Endothelial cell of umbilical vein (primary cell): ENCODE measurements around the gene DDX43. TPM values are rescaled to one million over a fixed set of nuclear protein-coding genes. Genes with fewer than 3 reads are reported as not detected.

Source experiments
- BruUV-seq: library from RNA; stranded (reverse); fragments of 400-500 nt; replicated peaks from 2 replicates; lab custom pipeline; 2021; lab: Mats Ljungman, UMichigan
- CTCF ChIA-PET: fragments of 300-600, 350-600 bp; sonication (Branson Sonifier 250); formaldehyde crosslinking; loops from one replicate; lab custom pipeline; 2021; ENCODE audit warnings: antibody characterized with exemption, inconsistent platforms; lab: Charles Lee
- POLR2A ChIA-PET: fragments of 300-600, 350-600 bp; sonication (Branson Sonifier 250); formaldehyde crosslinking; loops from one replicate; lab custom pipeline; 2021; ENCODE audit warnings: antibody characterized with exemption, inconsistent platforms; lab: Charles Lee
- DNase-seq: peaks from one replicate; pipeline ENCODE4 v3.0.0-alpha.2; 2011; ENCODE audit warnings: low read depth, low spot score
- FAIRE-seq: peaks from 2 replicates; lab custom pipeline; 2011; peaks lifted over from hg19 to GRCh38; lab: Jason Lieb, UNC
- H2AFZ ChIP-seq: 2 replicates; pipeline ENCODE4 v1.6.0; 2012; ENCODE audit warnings: low read depth, low read length, control low read depth, inconsistent platforms
- H3K27ac ChIP-seq: 2 replicates; pipeline ENCODE4 v1.5.1; 2011; ENCODE audit warnings: low read depth, mild to moderate bottlenecking, control low read depth, low read length, moderate library complexity; ENCODE audit not compliant: insufficient read depth
- H3K27me3 ChIP-seq, 2 experiments: 2 replicates each; pipeline versions ENCODE4 v1.6.0 to v1.6.1; 2011; ENCODE audit warnings: low read length in 2 of 2, mixed read lengths in 1 of 2; ENCODE audit not compliant: control insufficient read depth in 2 of 2, insufficient read depth in 2 of 2
- H3K36me3 ChIP-seq, 2 experiments: 2 replicates in 1 of 2; 3 replicates in 1 of 2; pipeline ENCODE4 v1.5.1; 2011; ENCODE audit warnings: low read length in 2 of 2, mild to moderate bottlenecking in 1 of 2, moderate library complexity in 1 of 2; ENCODE audit not compliant: control insufficient read depth in 2 of 2, insufficient read depth in 2 of 2; ENCODE audit errors: extremely low read depth in 1 of 2
- H3K4me1 ChIP-seq: 3 replicates; pipeline ENCODE4 v1.5.1; 2011; ENCODE audit warnings: mild to moderate bottlenecking, low read length; ENCODE audit not compliant: control insufficient read depth, insufficient read depth; ENCODE audit errors: extremely low read depth
- H3K4me2 ChIP-seq: 2 replicates; pipeline ENCODE4 v1.6.1; 2011; ENCODE audit warnings: low read length, control low read depth, mixed read lengths; ENCODE audit not compliant: insufficient read depth
- H3K4me3 ChIP-seq, 3 experiments: fragments of 200-600 bp in 1 of 3; sonication (generic), shearing (Covaris generic) in 1 of 3; replicated peaks in 1 of 3; 2 replicates each; pipeline ENCODE4 v1.5.1; 2011 to 2016; ENCODE audit warnings: control low read depth in 3 of 3, low read length in 3 of 3, mild to moderate bottlenecking in 2 of 3, inconsistent platforms in 1 of 3, low read depth in 1 of 3, moderate library complexity in 1 of 3; ENCODE audit not compliant: insufficient read depth in 1 of 3
- H3K79me2 ChIP-seq: 2 replicates; pipeline ENCODE4 v1.6.0; 2012; ENCODE audit warnings: low read length, inconsistent platforms; ENCODE audit not compliant: control insufficient read depth, insufficient read depth
- H3K9ac ChIP-seq: replicated peaks from 2 replicates; pipeline ENCODE3; 2011; ENCODE audit warnings: low read length, control low read depth; ENCODE audit not compliant: insufficient read depth; ENCODE audit errors: extremely low read depth
- H3K9me1 ChIP-seq: replicated peaks from 3 replicates; pipeline ENCODE4 v1.6.0; 2011; ENCODE audit warnings: mild to moderate bottlenecking, low read length; ENCODE audit not compliant: control insufficient read depth, insufficient read depth; ENCODE audit errors: extremely low read depth
- H3K9me3 ChIP-seq: replicated peaks from 2 replicates; pipeline ENCODE4 v1.5.1; 2012; ENCODE audit warnings: low read length, inconsistent platforms; ENCODE audit not compliant: control insufficient read depth, insufficient read depth
- H4K20me1 ChIP-seq: replicated peaks from 2 replicates; pipeline ENCODE3; 2011; ENCODE audit warnings: mild to moderate bottlenecking, low read length; ENCODE audit not compliant: control insufficient read depth, insufficient read depth; ENCODE audit errors: extremely low read depth
- EZH2 ChIP-seq: IDR thresholded peaks from 2 replicates; pipeline ENCODE4 v1.6.1; 2012; ENCODE audit warnings: borderline replicate concordance, low read depth, mild to moderate bottlenecking, moderate library complexity, low read length, inconsistent platforms; ENCODE audit not compliant: severe bottlenecking
- FOS ChIP-seq: IDR thresholded peaks from 2 replicates; pipeline ENCODE4 v1.6.1; 2011; ENCODE audit warnings: mild to moderate bottlenecking, low read length, moderate library complexity, borderline replicate concordance; ENCODE audit not compliant: insufficient read depth
- GATA2 ChIP-seq: IDR thresholded peaks from 2 replicates; pipeline ENCODE4 v1.7.0; 2011; ENCODE audit warnings: low read depth, mild to moderate bottlenecking, moderate library complexity, mixed read lengths, low read length; ENCODE audit not compliant: insufficient read length, insufficient read depth
- JUN ChIP-seq: IDR thresholded peaks from 2 replicates; pipeline ENCODE4 v1.6.1; 2011; ENCODE audit warnings: borderline replicate concordance, low read depth; ENCODE audit not compliant: insufficient read length, insufficient read depth
- MAX ChIP-seq: IDR thresholded peaks from 2 replicates; pipeline ENCODE4 v1.6.1; 2011; ENCODE audit not compliant: insufficient read depth, insufficient read length
- MYC ChIP-seq: IDR thresholded peaks from one replicate; pipeline ENCODE4 v1.6.1; 2011; ENCODE audit warnings: mild to moderate bottlenecking, low read depth, low read length
- POLR2A ChIP-seq: IDR thresholded peaks from 2 replicates; pipeline ENCODE4 v1.6.1; 2012; ENCODE audit warnings: low read depth, mild to moderate bottlenecking, control low read depth, low read length
- POLR2AphosphoS5 ChIP-seq: IDR thresholded peaks from 2 replicates; pipeline ENCODE4 v1.6.1; 2012; ENCODE audit warnings: low read depth, mild to moderate bottlenecking, control low read depth, low read length, moderate library complexity; ENCODE audit not compliant: insufficient read depth
- dilution Hi-C: fragments of 300-500 bp; cut with MboI; formaldehyde crosslinking; loops from one replicate; pipeline ENCODE4 v1.15.0; 2019; ENCODE audit warnings: low sequenced_read_pairs; ENCODE audit not compliant: extremely low pct_ligation_motif_present
- intact Hi-C: fragments of 100-400 bp; cut with micrococcal nuclease; formaldehyde crosslinking; loops from one replicate; pipeline ENCODE4 v1.10.0; 2022
- polyA plus RNA-seq, 4 experiments: library from polyadenylated mRNA; depleted of rRNA in 3 of 4; stranded (reverse) in 3 of 4; unstranded in 1 of 4; fragments of >200 nt; gene quantifications; 2 replicates each; pipeline versions ENCODE4 v1.2.1 to v1.2.3, GENCODE V29; 2011 to 2012; ENCODE audit warnings: missing spikeins in 1 of 4
- total RNA-seq: library from RNA; stranded (reverse); gene quantifications from 2 replicates; pipeline ENCODE4 v1.2.3, GENCODE V29; 2021
- TF ChIP-seq, protein P1 (sequence below), 2 donors: IDR thresholded peaks; 1 replicate in 1 of 2; 2 replicates in 1 of 2; pipeline ENCODE4 v1.5.1; 2011; ENCODE audit warnings: low read length in 2 of 2, mild to moderate bottlenecking in 2 of 2, moderate library complexity in 2 of 2, control low read depth in 1 of 2, inconsistent platforms in 1 of 2, low read depth in 1 of 2; ENCODE audit not compliant: insufficient read depth in 1 of 2; ENCODE audit errors: extremely low read depth in 1 of 2

DDX43 gene
- total and polyA plus RNA-seq, 2 donors (not counting 3 experiments of a cell fraction or from before 2014, with no cell fraction given), result 0.95 to 1.2 TPM

DNA sequence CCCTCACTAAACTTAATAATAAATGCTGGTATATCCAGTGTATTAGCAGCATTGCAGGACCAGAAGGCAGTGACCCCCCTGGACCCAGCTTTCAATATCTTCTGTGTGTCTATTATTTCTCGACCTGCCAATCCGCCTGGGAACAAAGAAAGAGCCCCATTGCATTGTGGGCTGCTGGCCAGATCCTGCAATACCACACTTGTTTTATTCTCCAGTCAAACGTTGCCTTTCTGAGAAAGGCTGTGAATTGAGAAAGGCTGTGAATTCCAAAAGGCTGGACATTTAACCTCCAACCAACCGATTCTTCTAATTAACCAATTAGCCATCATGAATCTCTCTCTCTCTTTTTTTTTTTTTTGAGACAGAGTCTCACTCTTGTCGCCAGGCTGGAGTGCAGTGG is 65.4 kb downstream of the DDX43 start:
- no TSS peak for BruUV-seq
- Histone ChIP-seq H3K27ac (no peak overlapping the region), H3K9me1 (no peaks in the 10 kb centered on the region), H3K4me2 (no peak overlapping the region), H3K36me3 (no peaks in the 10 kb centered on the region), H3K4me3 (no peak overlapping the region), H3K4me1 (peaks cover 6% of the 10 kb centered on the region), H2AFZ (no peak overlapping the region), H3K9me3 (no peaks in the 10 kb centered on the region), H3K27me3 (no peaks in the 10 kb centered on the region), H4K20me1 (no peaks in the 10 kb centered on the region), H3K9ac (no peak overlapping the region), H3K79me2 (peaks cover 23% of the 10 kb centered on the region)
- FAIRE-seq (no peak), DNase-seq (no peak)
- CTCF ChIA-PET, result no interaction called here
- no peak for TF ChIP-seq POLR2A
- no peak for TF ChIP-seq JUN
- no peak for TF ChIP-seq MYC
- no peak for TF ChIP-seq GATA2
- no peak for TF ChIP-seq FOS
- POLR2A ChIA-PET, result interaction anchor here (1.9 kb wide), 1 partner anchor 9 kb away, joined by 7 read pairs; no protein-coding TSS in a partner anchor
- intact Hi-C loops (loop anchor here (5.0 kb wide), 1 partner anchor 122 kb away; no protein-coding TSS in a partner anchor), dilution Hi-C loops (no loop called here)

DNA sequence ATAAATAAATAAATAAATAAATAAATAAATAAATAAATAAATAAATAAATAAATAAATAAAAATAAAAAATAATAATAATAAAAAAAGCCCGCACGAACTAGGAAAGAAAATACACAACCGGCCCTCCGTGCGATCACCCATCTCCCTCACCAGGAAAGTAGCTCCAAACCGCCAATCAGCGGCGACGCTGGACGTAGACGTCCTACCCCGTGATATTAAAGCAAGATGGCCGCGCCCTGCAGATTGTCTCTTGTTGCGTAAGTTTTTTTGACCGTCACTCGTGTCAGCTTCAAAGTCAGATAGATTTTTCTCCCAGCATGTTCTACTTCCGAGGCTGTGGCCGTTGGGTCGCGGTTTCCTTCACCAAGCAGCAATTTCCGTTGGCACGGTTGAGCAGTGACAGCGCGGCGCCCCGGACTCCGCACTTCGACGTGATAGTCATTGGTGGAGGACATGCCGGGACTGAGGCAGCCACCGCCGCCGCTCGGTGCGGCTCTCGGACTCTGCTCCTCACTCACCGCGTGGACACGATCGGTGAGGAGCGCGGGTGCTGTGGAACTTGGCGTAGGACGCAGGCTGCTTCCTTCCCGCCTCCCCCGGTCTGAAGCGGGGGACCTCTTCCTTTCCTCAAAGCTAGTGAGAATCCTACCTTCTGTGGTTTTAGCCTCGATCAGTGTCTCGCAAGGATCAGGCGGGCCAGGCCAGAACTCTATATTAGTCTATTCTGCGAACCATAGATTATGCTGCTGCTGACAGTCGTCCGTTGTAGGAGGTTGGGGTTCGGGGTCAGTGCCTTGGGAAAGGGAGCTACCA is 67.1 kb downstream of the DDX43 start, which contains the start of gene MTO1:
TSS of gene MTO1 (plus strand) at position 201 of the 814 bp plus-strand sequence. CDS start at position 319, 118 bp downstream.
- peaks cover 0 to 6% of the 10 kb centered on the region in 2 experiments for H3K36me3 ChIP-seq
- POLR2A ChIA-PET, result interaction anchor here (0.6 to 1.9 kb wide), 4 partner anchors 11 to 192 kb away, joined by 3 to 7 read pairs (median 4); partner anchors contain the start of genes EEF1A1 and SLC17A5
- H3K9me3 ChIP-seq, result no peaks in the 10 kb centered on the region
- TSS peak; percentile 79 for BruUV-seq
- peak within 1 kb of the TSS; percentile 71 for H3K27ac ChIP-seq
- H3K4me3 ChIP-seq, result peak within 1 kb of the TSS; percentile 80 to 92 (median 81)
- FAIRE-seq (peak; percentile 97), DNase-seq (peak; percentile 90)
- H2AFZ ChIP-seq, result peak within 1 kb of the TSS; percentile 92
- H3K4me2 ChIP-seq, result peak within 1 kb of the TSS; percentile 86
- peak within 1 kb of the TSS; percentile 91 for H3K9ac ChIP-seq
- dilution Hi-C loops (no loop called here), intact Hi-C loops (loop anchor here (1.0 to 5.0 kb wide), 2 partner anchors 9 to 121 kb away; partner anchors contain the start of gene CGAS)
- peaks cover 6% of the 10 kb centered on the region for H3K4me1 ChIP-seq
- H4K20me1 ChIP-seq, result no peaks in the 10 kb centered on the region
- H3K79me2 ChIP-seq, result peaks cover 23% of the 10 kb centered on the region
- no peaks in the 10 kb centered on the region for H3K9me1 ChIP-seq
- CTCF ChIA-PET, result interaction anchor here (1.0 to 1.7 kb wide), 10 partner anchors 9 to 845 kb away, joined by 3 to 11 read pairs (median 4); no protein-coding TSS in a partner anchor
- H3K27me3 ChIP-seq, result no peaks in the 10 kb centered on the region
- TF ChIP-seq MYC (no peak), MAX (no peak), JUN (no peak), POLR2AphosphoS5 (peak; percentile 78), EZH2 (no peak), GATA2 (no peak), POLR2A (peak; percentile 97), FOS (no peak)
- TF ChIP-seq, protein P1, sequence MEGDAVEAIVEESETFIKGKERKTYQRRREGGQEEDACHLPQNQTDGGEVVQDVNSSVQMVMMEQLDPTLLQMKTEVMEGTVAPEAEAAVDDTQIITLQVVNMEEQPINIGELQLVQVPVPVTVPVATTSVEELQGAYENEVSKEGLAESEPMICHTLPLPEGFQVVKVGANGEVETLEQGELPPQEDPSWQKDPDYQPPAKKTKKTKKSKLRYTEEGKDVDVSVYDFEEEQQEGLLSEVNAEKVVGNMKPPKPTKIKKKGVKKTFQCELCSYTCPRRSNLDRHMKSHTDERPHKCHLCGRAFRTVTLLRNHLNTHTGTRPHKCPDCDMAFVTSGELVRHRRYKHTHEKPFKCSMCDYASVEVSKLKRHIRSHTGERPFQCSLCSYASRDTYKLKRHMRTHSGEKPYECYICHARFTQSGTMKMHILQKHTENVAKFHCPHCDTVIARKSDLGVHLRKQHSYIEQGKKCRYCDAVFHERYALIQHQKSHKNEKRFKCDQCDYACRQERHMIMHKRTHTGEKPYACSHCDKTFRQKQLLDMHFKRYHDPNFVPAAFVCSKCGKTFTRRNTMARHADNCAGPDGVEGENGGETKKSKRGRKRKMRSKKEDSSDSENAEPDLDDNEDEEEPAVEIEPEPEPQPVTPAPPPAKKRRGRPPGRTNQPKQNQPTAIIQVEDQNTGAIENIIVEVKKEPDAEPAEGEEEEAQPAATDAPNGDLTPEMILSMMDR (IDR thresholded peaks at IDR 0.05; ENCODE audit: extremely low read depth in 1 of 2, insufficient read depth in 1 of 2, low read depth in 1 of 2, low read length in 2 of 2), result no peak
